Peyer's patch (tissue), 4 donors: ENCODE measurements around the gene GBX2.

Source experiments
- POLR2A ChIP-seq, 2 donors: fragments of 450-650 bp; IDR thresholded peaks; one replicate each; pipeline ENCODE4 v1.5.1; 2017; ENCODE audit warnings: antibody characterized with exemption in 2 of 2, mild to moderate bottlenecking in 2 of 2, moderate library complexity in 2 of 2
- TF ChIP-seq, protein P1 (sequence below), 6 experiments: fragments of 450-650 bp in 4 of 6; fragments of 200-600 bp in 2 of 6; sonication (generic) in 1 of 6; IDR thresholded peaks; one replicate each; pipeline ENCODE4 v1.5.1; 2017 to 2019; ENCODE audit warnings: antibody characterized with exemption in 6 of 6, mild to moderate bottlenecking in 3 of 6, moderate library complexity in 1 of 6

- TF ChIP-seq, protein P1, sequence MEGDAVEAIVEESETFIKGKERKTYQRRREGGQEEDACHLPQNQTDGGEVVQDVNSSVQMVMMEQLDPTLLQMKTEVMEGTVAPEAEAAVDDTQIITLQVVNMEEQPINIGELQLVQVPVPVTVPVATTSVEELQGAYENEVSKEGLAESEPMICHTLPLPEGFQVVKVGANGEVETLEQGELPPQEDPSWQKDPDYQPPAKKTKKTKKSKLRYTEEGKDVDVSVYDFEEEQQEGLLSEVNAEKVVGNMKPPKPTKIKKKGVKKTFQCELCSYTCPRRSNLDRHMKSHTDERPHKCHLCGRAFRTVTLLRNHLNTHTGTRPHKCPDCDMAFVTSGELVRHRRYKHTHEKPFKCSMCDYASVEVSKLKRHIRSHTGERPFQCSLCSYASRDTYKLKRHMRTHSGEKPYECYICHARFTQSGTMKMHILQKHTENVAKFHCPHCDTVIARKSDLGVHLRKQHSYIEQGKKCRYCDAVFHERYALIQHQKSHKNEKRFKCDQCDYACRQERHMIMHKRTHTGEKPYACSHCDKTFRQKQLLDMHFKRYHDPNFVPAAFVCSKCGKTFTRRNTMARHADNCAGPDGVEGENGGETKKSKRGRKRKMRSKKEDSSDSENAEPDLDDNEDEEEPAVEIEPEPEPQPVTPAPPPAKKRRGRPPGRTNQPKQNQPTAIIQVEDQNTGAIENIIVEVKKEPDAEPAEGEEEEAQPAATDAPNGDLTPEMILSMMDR (IDR thresholded peaks at IDR 0.05): no peak
- no peak for TF ChIP-seq POLR2A (IDR thresholded peaks at IDR 0.05)
Observed at GRCh38 chr2:236162882-236163470, 5.2 kb downstream of the GBX2 start.
